Activated CD8-positive, alpha-beta T cell treated with anti-CD3 and anti-CD28 coated beads for 36 hours (primary cell): Measurements from ENCODE around the gene KRTAP10-5. TPM values are rescaled to one million over a fixed set of nuclear protein-coding genes. Genes with fewer than 3 reads are reported as not detected.
"Not testable (repeated sequence)": the region's sequence is repeated elsewhere in the genome, so short reads cannot be mapped to it uniquely, and the experiment has no call there.

Experiments used
- ATAC-seq: fragments of 200-7000 bp; cut with Tn5 transposase; one replicate; pipeline ENCODE4 v1.10.0; 2021; ENCODE audit warnings: mild to moderate bottlenecking, moderate library complexity
- CTCF ChIA-PET: fragments of 350-600 bp; sonication (Branson Sonifier 250); formaldehyde crosslinking; loops from one replicate; lab custom pipeline; 2021; ENCODE audit warnings: antibody characterized with exemption; lab: Charles Lee
- POLR2A ChIA-PET: fragments of 350-600 bp; sonication (Branson Sonifier 250); formaldehyde crosslinking; loops from one replicate; lab custom pipeline; 2021; ENCODE audit warnings: antibody characterized with exemption; lab: Charles Lee
- DNase-seq: peaks from one replicate; pipeline ENCODE4 v3.0.0-alpha.2; 2020
- H3K27ac Mint-ChIP-seq: one replicate; pipeline ENCODE4 v1.8.0; 2021; ENCODE audit warnings: mild to moderate bottlenecking, mixed read lengths
- H3K27me3 Mint-ChIP-seq: one replicate; pipeline ENCODE4 v1.8.0; 2021; ENCODE audit warnings: mixed read lengths
- H3K36me3 Mint-ChIP-seq: one replicate; pipeline ENCODE4 v1.8.0; 2021; ENCODE audit warnings: low read depth, mixed read lengths
- H3K4me1 Mint-ChIP-seq: one replicate; pipeline ENCODE4 v1.8.0; 2021; ENCODE audit warnings: low read depth, mixed read lengths
- H3K4me3 Mint-ChIP-seq: one replicate; pipeline ENCODE4 v1.8.0; 2021; ENCODE audit warnings: mild to moderate bottlenecking, moderate library complexity, mixed read lengths
- H3K9me3 Mint-ChIP-seq: one replicate; pipeline ENCODE4 v1.8.0; 2021; ENCODE audit warnings: mixed read lengths
- intact Hi-C: fragments of 100-400 bp; cut with micrococcal nuclease; formaldehyde crosslinking; loops from one replicate; pipeline ENCODE4 v1.10.0; 2022
- total RNA-seq, 2 experiments: library from RNA; stranded (reverse); gene quantifications; one replicate each; pipeline ENCODE4 v1.2.3, GENCODE V29; 2021
- TF ChIP-seq, protein P1 (sequence below): fragments of 200-600 bp; IDR thresholded peaks from one replicate; pipeline ENCODE4 v1.8.0; 2022; ENCODE audit warnings: antibody characterized with exemption, mild to moderate bottlenecking

KRTAP10-5 gene
- total RNA-seq, 2 experiments from 2014 or later, result not detected

DNA sequence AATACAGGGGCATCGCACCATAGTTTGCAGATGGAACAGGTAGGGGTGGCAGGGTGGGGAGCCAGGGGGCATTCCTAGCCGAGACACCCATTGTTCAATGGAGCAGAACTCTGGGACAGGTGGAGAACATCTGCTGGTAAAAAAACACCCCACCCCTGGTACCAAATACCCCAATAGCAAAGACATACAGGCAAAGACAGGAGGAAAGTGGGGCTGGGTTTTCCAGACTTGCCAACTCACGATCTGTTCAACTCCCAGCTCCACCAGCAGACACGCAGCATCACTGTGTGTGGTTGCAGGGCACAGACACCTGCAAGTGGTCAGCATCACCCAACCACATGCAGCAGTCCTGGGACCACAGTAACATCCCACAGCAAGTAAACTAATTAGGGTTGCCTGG lies 31.1 kb upstream of the KRTAP10-5 start:
- Mint-ChIP-seq H3K27me3 (no peaks in the 10 kb centered on the region), H3K36me3 (no peaks in the 10 kb centered on the region), H3K9me3 (peaks cover 16% of the 10 kb centered on the region), H3K4me3 (no peak overlapping the region), H3K27ac (no peak overlapping the region), H3K4me1 (peaks cover 10% of the 10 kb centered on the region)
- TF ChIP-seq, protein P1, sequence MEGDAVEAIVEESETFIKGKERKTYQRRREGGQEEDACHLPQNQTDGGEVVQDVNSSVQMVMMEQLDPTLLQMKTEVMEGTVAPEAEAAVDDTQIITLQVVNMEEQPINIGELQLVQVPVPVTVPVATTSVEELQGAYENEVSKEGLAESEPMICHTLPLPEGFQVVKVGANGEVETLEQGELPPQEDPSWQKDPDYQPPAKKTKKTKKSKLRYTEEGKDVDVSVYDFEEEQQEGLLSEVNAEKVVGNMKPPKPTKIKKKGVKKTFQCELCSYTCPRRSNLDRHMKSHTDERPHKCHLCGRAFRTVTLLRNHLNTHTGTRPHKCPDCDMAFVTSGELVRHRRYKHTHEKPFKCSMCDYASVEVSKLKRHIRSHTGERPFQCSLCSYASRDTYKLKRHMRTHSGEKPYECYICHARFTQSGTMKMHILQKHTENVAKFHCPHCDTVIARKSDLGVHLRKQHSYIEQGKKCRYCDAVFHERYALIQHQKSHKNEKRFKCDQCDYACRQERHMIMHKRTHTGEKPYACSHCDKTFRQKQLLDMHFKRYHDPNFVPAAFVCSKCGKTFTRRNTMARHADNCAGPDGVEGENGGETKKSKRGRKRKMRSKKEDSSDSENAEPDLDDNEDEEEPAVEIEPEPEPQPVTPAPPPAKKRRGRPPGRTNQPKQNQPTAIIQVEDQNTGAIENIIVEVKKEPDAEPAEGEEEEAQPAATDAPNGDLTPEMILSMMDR, result no peak
- intact Hi-C loops, result no loop called here
- ATAC-seq (no peak), DNase-seq (no peak)
- POLR2A ChIA-PET, result no interaction called here
- CTCF ChIA-PET, result interaction anchor here (1.3 kb wide), 1 partner anchor 14 kb away, joined by 3 read pairs; no protein-coding TSS in a partner anchor

DNA sequence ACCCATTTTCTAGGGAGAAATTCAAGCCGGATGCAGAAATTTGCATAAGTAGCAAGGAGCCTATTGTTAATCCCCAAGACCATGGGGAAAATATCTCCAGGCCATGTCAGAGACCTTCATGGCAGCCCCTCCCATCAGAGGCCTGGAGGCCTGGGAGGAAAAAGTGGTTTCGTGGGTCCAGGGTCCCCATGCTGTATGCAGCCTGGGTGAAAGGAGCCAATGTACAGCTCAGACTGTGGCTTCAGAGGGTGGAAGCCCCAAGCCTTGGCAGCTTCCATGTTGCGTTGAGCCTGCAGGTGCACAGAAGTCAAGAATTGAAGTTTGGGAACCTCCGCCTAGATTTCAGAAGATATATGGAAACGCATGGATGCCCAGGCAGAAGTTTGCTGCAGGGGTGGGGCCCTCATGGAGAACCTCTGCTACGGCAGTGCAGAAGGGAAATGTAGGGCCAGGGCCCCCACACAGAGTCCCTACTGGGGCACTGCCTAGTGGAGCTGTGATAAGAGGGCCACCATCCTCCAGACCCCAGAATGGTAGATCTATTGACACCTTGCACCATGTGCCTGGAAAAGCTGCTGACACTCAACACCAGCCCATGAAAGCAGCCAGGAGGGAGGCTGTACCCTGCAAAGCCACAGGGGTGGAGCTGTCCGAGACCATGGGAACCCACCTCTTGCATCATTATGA lies 29.9 kb upstream of the KRTAP10-5 start:
- DNase-seq, POLR2A ChIA-PET, CTCF ChIA-PET, H3K4me1 Mint-ChIP-seq, ATAC-seq, intact Hi-C loops, H3K36me3 Mint-ChIP-seq, H3K4me3 Mint-ChIP-seq, H3K27ac Mint-ChIP-seq, H3K27me3 Mint-ChIP-seq: not testable (repeated sequence)
- peaks cover 18% of the 10 kb centered on the region for H3K9me3 Mint-ChIP-seq

DNA sequence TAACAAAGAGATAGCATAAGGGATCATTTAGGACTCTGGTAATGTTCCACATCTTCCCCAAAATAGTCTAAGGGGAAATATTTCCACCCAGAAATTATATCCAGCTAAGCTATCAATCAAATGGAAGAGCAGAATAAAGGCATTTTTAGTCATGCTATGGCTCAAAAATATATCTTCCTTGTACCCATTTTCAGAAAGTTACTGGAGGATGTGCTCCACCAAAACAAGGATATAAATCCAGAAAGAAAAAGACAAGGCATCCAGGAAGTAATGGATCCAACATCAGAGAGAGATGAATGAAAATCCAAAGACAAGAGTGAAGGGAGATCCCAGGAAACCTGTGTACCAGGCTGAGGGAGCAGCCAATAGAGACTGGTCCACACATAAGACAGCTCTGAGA lies 28.8 kb upstream of the KRTAP10-5 start:
- H3K4me1 Mint-ChIP-seq, result no peaks in the 10 kb centered on the region
- H3K4me3 Mint-ChIP-seq, result no peak overlapping the region
- ChIA-PET POLR2A (no interaction called here), CTCF (no interaction called here)
- H3K36me3 Mint-ChIP-seq, result no peaks in the 10 kb centered on the region
- intact Hi-C loops, result no loop called here
- ATAC-seq, result no peak
- no peak for DNase-seq
- H3K27ac Mint-ChIP-seq, result no peak overlapping the region
- H3K27me3 Mint-ChIP-seq, result peaks cover 3% of the 10 kb centered on the region
- TF ChIP-seq, protein P1, result no peak
- peaks cover 19% of the 10 kb centered on the region for H3K9me3 Mint-ChIP-seq

DNA sequence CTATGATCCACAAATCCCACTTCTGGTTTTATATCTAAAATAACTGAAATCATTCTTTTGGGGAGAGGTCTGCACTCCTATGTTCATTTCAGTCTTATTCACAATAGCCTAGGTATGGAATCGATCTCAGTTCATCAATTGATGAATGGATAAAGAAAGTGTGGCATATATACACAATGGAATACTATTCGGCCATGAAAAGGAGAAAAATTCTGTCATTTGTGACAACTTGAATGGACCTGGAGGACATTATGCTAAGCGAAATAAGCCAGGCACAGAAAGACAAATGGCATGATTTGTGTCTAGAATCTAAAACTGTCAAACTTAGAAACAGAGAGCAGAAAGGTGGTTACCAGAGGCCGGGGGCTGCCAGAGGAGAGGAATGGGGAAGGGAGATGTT lies 26.1 kb upstream of the KRTAP10-5 start:
- Mint-ChIP-seq H3K27ac (no peak overlapping the region), H3K9me3 (peaks cover 18% of the 10 kb centered on the region), H3K36me3 (no peaks in the 10 kb centered on the region), H3K4me3 (no peak overlapping the region), H3K4me1 (no peaks in the 10 kb centered on the region), H3K27me3 (peaks cover 3% of the 10 kb centered on the region)
- TF ChIP-seq, protein P1, result no peak
- intact Hi-C loops, result no loop called here
- no peak for DNase-seq
- POLR2A ChIA-PET, result interaction anchor here (1.0 kb wide), 1 partner anchor 12 kb away, joined by 3 read pairs; no protein-coding TSS in a partner anchor
- CTCF ChIA-PET, result no interaction called here
- no peak for ATAC-seq

DNA sequence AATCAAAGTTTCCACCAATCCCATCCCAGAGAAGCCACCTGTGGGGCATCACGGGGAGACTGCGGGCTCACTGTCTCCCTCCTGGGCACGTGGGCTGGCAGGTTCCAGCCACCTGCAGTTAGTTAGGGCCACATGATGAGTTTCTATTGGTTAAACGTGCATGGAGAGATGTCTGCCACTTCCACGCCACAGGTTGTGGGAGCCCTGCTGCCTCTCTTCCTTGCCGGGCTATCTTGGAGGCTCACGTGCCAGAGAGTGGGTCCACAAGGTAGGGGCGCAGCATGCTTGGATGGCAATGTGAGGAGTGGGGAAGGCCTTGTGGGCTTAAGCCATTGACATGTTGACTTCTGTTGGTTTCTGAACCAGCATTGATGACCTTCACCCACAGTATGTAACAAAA lies 23.5 kb upstream of the KRTAP10-5 start:
- Mint-ChIP-seq H3K9me3 (peaks cover 4% of the 10 kb centered on the region), H3K27me3 (peaks cover 3% of the 10 kb centered on the region)
- no peak for ATAC-seq

More for the DNA sequence above, 23.5 kb upstream of the KRTAP10-5 start:
- H3K4me3 Mint-ChIP-seq, result no peak overlapping the region
- TF ChIP-seq, protein P1, result no peak
- DNase-seq, result no peak
- ChIA-PET POLR2A (no interaction called here), CTCF (no interaction called here)
- no peak overlapping the region for H3K27ac Mint-ChIP-seq
- no peaks in the 10 kb centered on the region for H3K36me3 Mint-ChIP-seq
- no peaks in the 10 kb centered on the region for H3K4me1 Mint-ChIP-seq
- intact Hi-C loops, result no loop called here
